Sciatic nerve (tissue), 2 donors: ENCODE measurements around the gene KRT222. TPM values are rescaled to one million over a fixed set of nuclear protein-coding genes. Genes with fewer than 3 reads are reported as not detected.

Experiments used
- ATAC-seq: fragments of 200-7000 bp; cut with Tn5 transposase; one replicate; pipeline ENCODE4 v1.9.1; 2020; ENCODE audit warnings: mild to moderate bottlenecking, moderate library complexity
- DNase-seq: peaks from one replicate; pipeline ENCODE4 v3.0.0-alpha.2; 2020; ENCODE audit warnings: low spot score
- intact Hi-C: fragments of 100-400 bp; cut with DNase I; formaldehyde crosslinking; loops from one replicate; pipeline ENCODE4 v1.14.2; 2022
- total RNA-seq: library from RNA; stranded (reverse); fragmentation: NEBNext Ultra II Directional; extraction: Animal tissue kit (Norgen Biotek cat#: 25700); gene quantifications from one replicate; pipeline ENCODE4 v1.2.1, GENCODE V29; 2021
- donor health status: DM: no; HTN: no; CAD: no.
- donor health status: DM: no; HTN: no; CAD: no.

KRT222 gene
- total RNA-seq, result 8.2 TPM

DNA sequence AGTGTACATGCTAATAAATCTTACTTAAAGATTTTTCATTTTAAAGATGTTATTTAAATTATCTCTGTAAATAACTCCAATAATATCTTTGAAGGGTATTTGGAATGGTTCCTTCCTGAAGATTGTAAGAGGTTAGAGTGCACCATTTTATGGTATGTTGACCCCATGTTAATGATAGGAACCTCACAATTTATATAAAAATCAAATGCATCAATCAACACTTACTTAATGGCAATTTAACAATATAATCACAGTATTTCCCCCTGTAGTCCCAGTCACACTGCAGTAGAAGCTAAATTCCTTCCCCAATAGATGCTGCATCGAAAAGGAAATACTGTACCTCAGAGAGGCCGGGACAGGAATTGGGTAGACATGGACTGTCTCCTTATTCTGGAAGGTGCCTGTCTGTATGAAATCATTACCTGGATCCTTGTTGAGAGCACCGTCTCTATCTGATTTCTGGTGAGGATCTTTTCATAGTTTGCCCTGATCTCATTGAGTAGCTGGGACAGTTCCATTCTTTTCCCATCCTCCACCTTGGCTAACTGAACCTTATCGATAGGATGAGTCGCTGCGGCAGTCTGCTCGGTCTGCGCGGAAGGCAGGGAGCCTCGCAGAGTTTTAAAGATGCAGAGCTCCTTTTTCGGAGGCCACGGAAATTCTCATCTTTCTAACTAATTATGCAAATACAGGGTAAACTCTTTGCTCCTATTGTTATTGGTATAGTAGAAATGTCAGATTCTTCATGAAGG is at the start of gene KRT222:
TSS of gene KRT222 (minus strand) at position 596 of the 752 bp plus-strand sequence. CDS start at position 518, 78 bp downstream.
- intact Hi-C loops, result no loop called here
- ATAC-seq (peak; percentile 58), DNase-seq (no peak)

DNA sequence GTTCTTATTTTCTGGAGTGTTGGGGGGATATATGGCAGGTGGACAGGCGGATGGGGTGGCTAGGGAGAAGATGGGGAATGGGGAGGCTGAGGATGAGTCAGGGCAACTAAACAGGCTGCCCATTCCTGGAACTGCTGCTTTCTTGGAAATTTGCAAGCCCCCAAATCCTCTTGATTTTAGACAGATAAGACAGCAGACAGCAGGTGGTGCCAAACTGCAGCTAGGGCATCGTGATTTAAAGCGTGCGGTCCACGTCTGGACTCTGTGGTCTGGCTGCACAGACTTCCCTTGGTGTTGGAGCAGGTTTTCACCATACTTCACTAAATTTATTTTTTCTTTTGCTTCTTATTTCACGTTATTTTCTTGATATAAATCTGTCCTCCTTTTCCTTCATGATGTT is 49.5 kb upstream of the KRT222 start:
- ATAC-seq (peak; percentile 63), DNase-seq (no peak)
- intact Hi-C loops, result no loop called here

DNA sequence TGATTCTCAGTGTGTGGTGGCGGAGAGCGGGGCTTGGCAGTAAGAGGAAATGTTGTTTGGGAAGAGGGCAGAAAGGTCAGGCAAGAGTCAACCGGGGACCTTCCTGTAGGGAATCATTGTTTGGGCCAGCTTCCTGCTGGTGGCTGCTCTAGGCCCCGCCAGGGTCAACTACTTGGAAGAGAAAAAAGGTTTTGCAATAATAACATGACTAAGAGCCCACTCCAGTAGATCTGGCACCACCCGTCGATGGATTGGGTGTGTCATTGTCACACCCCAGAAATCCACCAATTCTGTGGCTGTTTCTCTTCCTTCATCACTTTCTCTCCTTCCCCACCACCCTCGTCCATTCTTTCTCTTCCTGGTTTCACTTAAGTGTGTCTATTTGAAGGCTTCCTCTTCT is 42.8 kb upstream of the KRT222 start:
- peak; percentile 97 for ATAC-seq
- peak; percentile 66 for DNase-seq
- intact Hi-C loops, result no loop called here

DNA sequence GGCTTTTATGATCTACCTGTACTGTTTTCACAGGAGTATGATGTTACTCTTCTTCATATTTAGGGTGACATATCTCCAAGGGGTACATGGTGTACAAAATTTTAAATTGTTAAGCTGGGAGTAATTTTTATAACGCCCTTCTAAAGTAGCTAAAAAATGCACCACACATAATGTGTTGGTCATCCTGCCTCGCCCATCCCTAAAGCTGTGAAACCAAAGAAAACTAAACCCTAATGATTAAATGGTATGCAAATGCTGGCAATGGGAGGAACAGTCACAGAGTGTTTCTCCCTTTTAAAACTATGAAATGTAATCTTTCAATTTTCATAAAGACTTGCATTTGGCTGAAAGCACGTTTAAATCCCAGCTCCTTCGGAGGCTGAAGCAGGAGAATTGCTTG is 40.6 kb upstream of the KRT222 start:
- no peak for DNase-seq
- intact Hi-C loops, result no loop called here
- ATAC-seq, result no peak

DNA sequence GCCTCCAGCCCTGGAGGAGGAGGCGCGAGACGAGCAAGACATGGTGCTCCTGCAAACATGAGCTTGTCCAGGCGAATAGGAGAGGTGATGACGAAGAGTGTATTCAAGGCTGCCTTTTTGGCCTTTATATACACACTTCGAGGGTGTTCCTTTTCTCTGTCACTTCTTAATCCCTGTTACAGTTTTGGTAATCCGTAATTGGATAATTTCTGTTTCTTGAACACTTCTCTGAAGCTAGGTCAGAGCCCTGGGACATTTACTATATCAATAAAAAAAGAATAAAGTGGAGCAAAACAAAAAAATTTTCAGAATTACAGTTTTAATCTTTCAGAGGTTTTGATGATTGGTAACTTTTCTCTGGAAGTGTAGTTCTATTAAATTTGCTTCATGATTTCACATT is 38.7 kb upstream of the KRT222 start, which contains the start of gene KRT24:
TSS of gene KRT24 (minus strand) at position 101 of the 400 bp plus-strand sequence. CDS start at position 42, 59 bp downstream.
- intact Hi-C loops, result no loop called here
- ATAC-seq (no peak), DNase-seq (no peak)

DNA sequence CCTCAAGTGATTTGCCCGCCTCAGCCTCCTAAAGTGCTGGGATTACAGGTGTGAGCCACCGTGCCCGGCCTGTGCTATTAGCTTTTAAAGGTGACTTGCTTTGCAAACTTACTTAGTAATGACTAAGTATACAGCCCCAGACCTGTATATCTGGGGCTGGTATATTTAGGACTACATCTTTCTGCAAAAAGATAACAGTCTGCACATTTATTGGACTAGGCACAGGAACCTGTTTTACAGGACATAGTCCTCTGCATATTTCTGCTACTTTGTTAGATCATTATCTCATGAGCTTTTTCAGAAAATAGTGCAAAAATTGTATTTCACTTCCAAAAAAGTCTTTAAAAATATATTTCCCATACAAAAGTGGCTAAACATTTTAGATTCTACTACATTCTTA is 37.3 kb upstream of the KRT222 start:
- DNase-seq (no peak), ATAC-seq (no peak)
- intact Hi-C loops, result no loop called here

DNA sequence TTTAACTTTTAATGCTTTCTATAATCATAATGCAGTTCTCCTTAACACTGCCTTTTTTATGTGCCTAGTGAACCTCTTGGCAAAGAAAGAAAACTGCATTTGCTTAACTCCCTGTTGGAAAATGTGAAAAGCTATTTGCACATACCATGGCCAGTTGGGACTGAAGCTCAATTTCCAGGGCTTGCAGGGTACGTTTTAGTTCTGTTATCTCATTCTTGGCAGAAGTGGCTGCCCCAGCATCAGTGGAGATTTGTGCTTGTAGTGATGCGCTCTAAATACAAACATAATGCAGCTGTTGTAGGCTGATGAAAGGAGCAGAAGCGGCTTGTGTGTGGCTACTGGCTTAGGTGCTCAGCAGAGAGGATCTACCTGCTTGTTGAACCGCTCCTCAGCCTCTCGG is 34.9 kb upstream of the KRT222 start:
- DNase-seq (no peak), ATAC-seq (peak; percentile 83)
- intact Hi-C loops, result no loop called here

DNA sequence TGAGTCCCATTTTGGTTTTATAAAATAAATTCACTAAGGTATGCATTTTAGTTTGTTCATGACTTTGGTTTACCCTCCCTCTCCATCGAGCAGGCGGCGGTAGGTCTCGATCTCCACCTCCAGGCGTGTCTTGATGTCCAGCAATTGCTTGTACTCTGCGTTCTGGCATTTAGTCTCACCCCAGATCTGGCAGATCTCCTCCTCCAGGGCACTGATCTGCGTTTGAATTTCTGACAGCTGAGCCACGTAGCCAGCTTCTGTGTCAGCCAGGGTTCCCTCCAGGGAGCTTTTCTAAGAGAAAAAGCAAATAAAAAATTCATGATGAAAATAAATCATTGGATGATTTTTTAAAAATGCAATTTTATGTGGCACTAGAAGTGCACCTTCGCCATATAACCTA is 34.4 kb upstream of the KRT222 start:
- intact Hi-C loops, result no loop called here
- ATAC-seq (peak; percentile 95), DNase-seq (peak; percentile 63)

DNA sequence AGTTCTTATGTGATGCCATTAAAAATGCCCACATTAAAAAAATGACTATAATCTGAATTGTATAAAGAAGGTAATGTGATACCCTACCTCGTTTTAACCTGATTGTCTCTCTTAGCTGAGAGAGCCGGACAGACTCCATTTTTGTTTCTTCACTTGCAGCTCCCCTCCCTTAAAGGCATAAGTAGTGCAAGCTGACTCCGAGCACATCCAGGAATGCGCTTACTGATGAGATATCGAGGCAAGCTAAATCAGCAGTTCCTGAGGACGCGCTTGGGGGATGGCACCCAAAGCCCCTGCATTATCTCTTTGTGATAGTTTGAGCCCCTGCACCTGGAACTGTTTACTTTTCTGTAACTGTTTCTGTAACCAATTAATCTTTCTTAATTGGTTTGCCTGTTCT is 32.3 kb upstream of the KRT222 start:
- DNase-seq, result no peak
- no peak for ATAC-seq
- intact Hi-C loops, result no loop called here

DNA sequence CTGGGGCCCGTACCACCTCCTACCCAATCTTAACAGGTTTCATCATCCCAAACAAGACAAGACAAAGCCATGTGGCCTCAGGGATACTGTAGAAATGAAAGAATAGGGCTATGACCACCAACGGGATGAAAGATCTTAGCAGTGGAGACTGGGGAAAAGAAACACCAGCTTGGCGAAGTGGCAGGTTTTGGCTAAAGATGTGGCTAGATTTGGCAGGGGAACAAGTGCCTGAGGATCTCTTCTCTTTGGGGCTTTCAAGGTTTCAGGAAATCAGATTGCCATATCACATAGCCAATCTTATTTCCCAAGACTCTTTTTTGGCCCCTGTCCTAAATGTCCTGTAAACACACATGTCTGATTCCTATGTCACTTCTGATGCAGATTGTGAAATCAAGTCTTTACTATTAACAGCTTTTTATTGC is 31.7 kb upstream of the KRT222 start:
- DNase-seq (no peak), ATAC-seq (no peak)
- intact Hi-C loops, result no loop called here

DNA sequence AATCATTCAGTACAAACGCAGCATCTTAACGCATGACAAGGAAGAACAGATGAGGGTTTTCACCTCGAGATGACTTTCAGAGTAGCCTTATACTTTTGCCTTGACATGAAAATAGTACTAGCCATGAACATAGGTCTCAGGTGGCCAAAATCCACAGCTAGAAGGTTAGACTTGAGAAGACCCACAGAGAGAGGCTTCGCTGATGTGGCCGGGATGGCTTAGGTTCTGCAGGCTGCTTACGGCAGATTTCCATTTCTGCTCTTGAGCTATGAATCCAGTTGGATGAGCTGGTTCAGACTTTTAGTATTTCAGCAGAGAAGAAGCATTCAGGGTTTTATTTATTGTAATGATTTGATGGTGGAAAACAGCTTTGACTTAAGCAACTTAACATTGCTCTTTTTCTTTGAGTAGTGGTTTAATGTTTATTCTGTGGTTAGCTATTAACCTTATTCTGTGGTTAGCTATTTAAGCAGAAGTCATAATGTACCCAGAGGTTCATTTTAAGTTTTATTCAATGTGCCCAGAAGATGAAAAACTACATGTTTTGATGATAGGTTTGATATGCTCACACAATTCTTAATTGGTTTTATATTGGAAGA is 31.0 kb upstream of the KRT222 start:
- ATAC-seq (no peak), DNase-seq (no peak)
- intact Hi-C loops, result no loop called here

DNA sequence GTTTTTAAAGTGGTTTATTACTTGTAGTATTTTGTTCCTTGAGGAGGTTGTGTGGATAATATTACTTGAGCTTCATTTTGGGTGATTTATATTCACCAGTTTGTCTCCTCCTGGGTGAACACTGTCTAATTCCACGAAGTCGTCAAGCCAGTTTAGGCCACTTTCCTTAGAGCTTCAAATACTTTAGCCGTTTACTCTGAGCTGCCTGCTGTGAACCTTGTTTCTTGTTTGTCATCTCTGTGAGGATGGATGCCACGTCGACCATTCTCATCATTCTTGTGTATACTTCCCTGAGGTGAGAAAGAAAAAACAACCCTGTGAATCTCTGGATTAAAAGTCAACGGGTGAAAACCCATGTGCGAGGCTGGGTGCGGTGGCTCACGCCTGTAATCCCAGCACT is 29.6 kb upstream of the KRT222 start:
- DNase-seq, result no peak
- no peak for ATAC-seq
- intact Hi-C loops, result no loop called here

DNA sequence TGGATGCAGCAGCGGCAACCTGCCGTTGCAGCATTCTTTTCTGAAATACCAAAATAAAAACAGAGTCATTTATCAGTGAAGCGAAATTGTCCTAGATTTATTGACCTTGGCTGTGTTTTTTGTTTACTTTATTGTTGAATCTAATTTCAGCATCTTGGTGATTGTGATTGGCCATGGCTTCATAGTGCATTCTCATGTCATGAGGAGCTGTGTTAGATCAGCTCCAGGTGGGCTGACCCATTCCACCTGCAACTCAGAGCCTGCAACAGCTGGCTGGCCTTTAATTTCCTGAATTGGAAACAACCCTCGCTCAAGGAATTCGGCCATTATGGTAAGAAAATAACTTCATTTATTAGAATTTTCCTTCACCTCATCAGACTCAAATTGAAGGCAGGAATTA is 22.1 kb upstream of the KRT222 start:
- ATAC-seq, result no peak
- intact Hi-C loops, result no loop called here
- no peak for DNase-seq

DNA sequence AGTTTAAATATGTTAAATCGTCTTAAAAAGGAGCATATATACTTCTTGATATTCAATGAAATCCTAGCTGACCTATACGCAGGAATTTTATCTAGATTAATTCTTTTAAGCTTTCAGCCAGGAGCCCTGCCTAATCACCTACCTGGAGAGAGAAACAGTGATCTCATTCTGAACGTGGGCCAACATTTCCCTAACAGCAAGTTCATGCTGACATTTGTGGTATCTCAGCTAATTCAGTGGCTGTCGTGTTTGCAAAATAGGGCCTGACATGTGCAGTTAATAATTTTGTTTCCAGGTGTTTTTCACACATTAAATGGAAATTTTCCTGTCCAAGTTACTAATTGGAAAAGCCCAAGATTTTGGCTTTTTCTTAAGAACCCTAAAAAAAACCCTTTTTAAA is 21.2 kb upstream of the KRT222 start:
- intact Hi-C loops, result no loop called here
- no peak for ATAC-seq
- DNase-seq, result no peak

DNA sequence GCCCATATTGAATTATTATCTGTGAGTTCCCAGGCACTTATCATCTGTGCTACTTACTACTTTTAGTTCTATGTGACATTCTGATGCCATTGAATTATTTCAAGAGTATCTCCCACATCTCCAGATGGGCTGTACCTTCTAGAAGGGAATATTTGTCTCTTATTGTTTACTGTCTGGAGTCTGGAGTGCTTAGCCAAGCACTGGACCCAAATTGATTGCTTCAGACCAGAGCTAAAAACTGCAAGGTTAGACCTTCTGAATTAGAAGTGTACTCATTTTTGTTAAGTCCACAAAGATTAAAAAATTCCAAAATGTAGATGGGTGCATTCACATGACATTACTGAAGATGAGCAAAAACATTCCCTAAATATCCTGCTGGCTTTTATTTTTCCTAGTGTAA is 16.0 kb upstream of the KRT222 start:
- no peak for DNase-seq
- intact Hi-C loops, result no loop called here
- no peak for ATAC-seq

DNA sequence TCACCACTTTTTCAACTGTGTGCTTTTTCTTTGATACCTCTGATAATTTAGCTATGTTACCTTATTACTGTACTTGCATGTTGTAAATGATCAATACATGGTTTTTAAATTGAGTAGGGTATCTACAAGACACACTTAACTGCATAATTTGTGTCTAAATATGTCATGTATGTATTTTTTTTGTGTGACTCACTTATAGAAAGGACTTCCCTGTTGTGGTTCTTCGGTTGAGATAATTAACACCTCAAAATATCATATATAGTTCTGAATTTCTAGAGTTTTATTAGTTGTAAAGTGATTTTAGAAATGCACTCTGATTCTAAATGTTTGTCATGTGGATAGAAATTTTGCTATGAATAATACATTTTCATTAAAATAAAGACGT is 14.5 kb upstream of the KRT222 start:
- intact Hi-C loops, result no loop called here
- DNase-seq, result no peak
- ATAC-seq, result no peak

DNA sequence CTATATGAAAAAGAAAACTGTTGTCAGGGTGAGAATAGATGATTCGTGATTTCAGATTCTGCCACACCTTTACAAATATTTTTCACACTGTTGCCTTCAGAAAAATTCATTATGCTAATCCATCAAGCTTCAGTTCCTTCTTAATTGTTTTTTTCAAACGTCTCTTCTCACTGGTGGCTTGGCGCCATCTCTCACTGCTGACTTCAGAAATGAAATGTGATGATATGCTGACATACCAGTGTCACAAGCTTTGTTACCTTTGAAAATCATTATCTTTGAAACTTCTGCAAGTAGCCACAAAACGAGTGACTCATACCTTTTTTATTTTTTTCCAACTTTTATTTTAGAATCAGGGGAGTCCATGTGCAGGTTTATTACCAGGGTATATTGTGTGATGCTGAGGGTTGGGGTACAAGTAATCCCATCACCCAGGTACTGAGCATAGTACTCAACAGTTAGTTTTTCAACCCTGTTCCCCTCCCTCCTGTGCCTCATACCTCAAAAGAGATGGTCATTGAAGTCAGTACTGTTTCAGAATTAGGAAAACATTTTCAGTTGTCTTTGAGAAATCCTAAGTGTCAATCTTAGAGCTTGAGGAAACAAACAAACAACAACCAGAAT is 14.0 kb upstream of the KRT222 start:
- DNase-seq, result no peak
- intact Hi-C loops, result no loop called here

DNA sequence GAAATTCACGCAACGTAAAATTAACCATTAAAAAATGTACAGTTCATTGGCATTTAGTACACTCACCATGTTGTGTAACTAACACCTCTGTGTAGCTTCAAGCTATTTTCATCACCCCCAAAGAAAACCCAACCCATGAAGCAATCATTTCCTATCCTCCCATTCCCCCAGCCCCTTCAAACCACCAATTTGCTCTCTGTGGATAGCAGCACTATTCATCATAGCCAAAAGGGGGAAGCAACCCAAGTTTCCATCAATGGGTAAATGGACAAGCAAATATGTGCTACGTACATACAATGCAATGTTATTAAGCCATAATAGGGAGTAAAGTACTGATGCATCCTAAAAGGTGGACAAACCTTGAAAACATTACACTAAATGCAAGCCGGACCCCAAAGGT is 10.9 kb upstream of the KRT222 start:
- no peak for ATAC-seq
- intact Hi-C loops, result no loop called here
- no peak for DNase-seq

More for the DNA sequence above, 14.0 kb upstream of the KRT222 start:
- ATAC-seq, result no peak

DNA sequence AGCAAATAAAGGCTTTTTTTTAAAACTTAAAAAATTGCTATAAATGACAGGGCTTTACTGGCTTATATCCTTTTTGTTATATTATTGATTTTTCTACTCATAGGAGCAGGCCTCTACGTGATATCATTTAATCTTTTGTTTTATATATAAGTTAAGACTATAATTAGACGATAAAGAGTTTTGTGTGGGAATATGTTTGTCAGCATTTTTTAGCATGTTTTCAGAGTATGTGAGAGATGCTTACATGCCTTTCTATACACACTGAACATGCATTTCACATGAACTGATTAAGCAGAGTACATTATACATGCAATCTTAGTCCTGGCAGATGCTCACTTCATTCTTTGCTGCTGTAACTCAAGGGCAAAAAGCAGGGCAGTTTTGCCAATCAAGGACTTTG is 7.7 kb upstream of the KRT222 start:
- intact Hi-C loops, result no loop called here
- DNase-seq (no peak), ATAC-seq (no peak)

DNA sequence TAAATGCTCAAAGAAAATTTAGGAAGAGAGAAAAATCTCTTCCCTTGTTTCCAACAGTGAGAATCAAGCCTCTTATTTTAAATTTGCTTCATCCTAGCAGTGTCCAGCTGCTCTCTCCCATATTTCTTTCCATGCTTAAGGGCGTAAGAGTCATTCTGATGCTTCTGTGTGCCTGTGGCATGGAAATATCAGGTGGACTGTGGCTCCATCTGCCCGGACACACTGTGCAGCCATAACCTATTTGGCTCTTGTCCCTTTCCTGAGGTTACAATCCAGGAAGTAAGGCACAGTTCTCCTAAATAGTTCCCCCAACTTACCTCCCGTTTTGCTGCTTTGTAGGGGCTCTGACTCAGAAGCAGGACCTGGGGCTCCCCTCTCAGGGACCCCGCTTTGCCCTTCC is 6.3 kb upstream of the KRT222 start:
- no peak for DNase-seq
- intact Hi-C loops, result no loop called here
- ATAC-seq, result no peak
